ENCODE measurements around the gene JAM3.

DNA sequence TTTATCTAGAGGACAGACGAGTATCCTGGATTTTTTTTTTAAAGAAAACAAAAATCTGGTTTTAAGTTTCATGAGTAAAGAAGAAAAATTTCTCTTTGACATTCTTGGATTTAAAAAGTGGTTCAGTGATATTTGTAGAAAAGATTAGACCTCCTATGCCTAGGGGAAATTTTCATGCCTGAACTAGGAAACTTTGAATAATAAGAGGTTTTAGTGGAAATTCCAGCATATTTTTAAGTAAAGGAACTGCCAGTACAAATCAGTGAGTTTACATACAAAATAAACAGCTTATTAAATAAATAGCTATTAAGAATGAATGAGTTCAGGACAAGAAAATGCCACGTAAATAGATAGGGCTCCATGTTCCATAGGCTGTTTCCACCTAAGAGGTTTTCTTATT, 17.5 kb downstream of the JAM3 start:
- TF ChIP-seq, protein P1, sequence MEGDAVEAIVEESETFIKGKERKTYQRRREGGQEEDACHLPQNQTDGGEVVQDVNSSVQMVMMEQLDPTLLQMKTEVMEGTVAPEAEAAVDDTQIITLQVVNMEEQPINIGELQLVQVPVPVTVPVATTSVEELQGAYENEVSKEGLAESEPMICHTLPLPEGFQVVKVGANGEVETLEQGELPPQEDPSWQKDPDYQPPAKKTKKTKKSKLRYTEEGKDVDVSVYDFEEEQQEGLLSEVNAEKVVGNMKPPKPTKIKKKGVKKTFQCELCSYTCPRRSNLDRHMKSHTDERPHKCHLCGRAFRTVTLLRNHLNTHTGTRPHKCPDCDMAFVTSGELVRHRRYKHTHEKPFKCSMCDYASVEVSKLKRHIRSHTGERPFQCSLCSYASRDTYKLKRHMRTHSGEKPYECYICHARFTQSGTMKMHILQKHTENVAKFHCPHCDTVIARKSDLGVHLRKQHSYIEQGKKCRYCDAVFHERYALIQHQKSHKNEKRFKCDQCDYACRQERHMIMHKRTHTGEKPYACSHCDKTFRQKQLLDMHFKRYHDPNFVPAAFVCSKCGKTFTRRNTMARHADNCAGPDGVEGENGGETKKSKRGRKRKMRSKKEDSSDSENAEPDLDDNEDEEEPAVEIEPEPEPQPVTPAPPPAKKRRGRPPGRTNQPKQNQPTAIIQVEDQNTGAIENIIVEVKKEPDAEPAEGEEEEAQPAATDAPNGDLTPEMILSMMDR (conservative IDR thresholded peaks at IDR 0.05) = no peak
- TF ChIP-seq EZH2 (IDR thresholded peaks at IDR 0.05; ENCODE audit: low read depth) = no peak
